Esophagus muscularis mucosa (tissue), 2 donors: ENCODE measurements around the gene CENPS.

ENCODE experiments used
- POLR2A ChIP-seq: fragments of 450-650 bp; IDR thresholded peaks from one replicate; pipeline ENCODE4 v1.6.1; 2017; ENCODE audit warnings: antibody characterized with exemption, moderate library complexity, mild to moderate bottlenecking, low read depth
- POLR2AphosphoS5 ChIP-seq, 2 donors: sonication (generic); formaldehyde crosslinking; IDR thresholded peaks; one replicate each; pipeline ENCODE4 v1.6.1; 2017; ENCODE audit warnings: antibody characterized with exemption in 2 of 2

- TF ChIP-seq POLR2AphosphoS5 (IDR thresholded peaks at IDR 0.05) (no peak), POLR2A (no peak)
These were observed 10.9 kb upstream of the CENPS start for GRCh38 chr1:10419351-10419750.
